Stimulated activated CD4-positive, alpha-beta T cell treated with anti-CD3 and anti-CD28 coated beads, TNF-alpha, amount 100 ng/mL, for 4 hours (primary cell): ENCODE measurements around the gene FGF3.
A peak's percentile ranks its signal among the peaks of the same experiment; 100 is the strongest.

Source experiments
- DNase-seq, 3 experiments: peaks; one replicate each; pipeline ENCODE4 v3.0.0-alpha.2; 2020; ENCODE audit warnings: low read depth in 3 of 3

Gene FGF3

GRCh38 chr11:69804769-69805508, 14.3 kb downstream of the FGF3 start:
- DNase-seq = no peak

DNA sequence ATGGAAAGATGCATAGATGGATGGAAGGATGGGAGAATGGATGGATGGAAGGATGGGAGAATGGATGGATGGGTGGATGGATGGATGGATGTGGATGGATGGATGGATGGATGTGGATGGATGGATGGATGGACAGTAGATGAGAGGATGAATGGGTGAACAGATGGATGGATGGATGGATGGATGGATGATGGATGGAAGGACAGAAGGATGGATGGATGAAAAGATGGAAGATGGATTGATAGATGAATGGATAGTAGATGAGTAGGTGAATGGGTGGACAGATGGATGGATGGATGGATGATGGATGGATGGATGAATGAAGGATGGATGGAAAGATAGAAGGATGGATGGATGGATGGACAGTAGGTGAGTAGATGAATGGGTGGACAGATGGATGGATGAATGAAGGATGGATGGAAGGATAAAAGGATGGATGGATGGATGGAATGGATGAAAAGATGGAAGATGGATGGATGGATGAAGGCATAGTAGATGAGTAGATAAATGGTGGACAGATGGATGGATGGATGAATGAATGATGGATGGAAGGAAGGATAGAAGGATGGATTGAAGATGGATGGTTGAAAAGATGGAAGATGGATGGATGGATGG, 15.5 kb downstream of the FGF3 start:
- no peak for DNase-seq

- no peak for DNase-seq
Observed at GRCh38 chr11:69803022-69803421, 16.2 kb downstream of the FGF3 start.

- DNase-seq = no peak
Observed at GRCh38 chr11:69802590-69802989, 16.6 kb downstream of the FGF3 start.

- peak in 1 of 3 experiments; percentile 5 for DNase-seq
Observed at GRCh38 chr11:69801513-69802335, 17.5 kb downstream of the FGF3 start.

DNA sequence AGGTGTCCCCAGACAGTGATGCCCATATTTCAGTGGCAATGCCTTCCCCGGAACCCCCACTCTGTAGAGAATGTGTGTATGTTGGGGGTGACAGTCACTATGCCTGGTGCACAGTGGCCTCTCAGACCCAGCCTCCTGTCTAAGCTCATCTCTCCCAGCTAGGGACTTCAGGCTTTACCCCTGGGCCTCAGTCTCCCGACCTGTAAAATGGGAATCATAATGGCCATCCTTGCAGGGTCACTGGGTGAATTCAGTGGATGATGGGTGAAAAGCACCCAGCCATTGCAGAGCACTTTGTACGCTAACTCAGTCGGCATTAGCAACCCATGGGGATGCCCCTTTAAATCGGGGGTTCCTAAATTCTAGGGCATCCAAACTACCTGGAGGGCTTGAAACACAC, 18.9 kb downstream of the FGF3 start:
- no peak for DNase-seq

DNA sequence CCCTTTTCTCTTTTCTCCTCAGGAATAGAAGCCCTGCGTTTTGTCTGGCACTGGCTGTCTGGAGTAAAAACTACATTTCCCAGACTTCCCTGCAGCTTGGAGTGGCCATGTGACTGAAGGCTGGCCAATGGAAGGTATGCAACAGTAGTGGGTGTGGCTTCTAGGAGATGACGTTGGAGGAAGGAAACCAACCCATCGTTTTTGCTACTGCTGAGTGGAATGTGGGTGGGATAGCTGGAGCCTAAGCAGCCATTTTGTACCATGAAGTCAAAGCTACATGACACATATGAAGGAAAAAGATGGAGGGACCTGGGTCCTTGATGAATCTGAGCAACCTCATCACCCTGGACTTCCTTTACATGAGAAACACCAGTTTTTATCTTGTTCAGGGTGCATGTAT, 19.6 kb downstream of the FGF3 start:
- DNase-seq = no peak

GRCh38 chr11:69799097-69799496, 20.1 kb downstream of the FGF3 start:
- no peak for DNase-seq

DNA sequence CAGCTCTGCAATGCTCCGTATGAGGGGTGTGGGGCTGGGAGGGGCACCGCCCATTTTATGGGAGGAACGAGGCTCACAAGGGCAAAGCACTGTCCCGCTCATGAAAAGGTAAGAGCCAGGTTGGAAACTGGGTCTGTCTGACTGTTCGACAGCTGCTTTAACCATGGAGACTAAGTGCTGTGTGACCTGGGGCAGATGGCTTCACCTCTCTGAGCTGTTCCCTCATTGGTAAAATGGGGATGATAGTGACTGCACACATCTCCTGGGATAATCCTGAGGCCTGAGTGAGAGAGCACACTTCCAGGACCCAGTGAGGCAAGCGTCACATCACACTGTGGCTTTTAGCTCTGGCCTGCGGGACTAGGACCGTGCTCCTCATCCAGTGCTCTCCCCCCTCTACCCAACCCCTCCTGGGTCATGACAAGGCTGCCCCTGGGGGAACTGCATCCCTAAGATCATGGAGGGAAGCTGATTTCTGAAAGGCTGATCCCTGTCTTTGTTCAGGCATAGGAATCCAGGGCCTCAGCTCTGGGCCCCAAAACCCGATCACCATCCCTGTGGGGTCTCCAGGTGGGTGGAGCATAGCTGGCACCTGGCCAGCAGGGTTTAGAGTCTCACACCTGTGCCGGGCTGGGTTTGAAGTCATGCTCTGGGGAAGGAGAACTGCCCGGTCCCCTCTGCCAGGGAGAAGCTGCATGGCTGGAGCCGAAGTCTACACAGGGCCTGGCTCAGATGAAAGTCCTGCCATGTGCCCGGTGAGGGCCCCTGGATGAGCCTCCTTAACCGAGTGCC, 21.3 kb downstream of the FGF3 start:
- DNase-seq = no peak

DNA sequence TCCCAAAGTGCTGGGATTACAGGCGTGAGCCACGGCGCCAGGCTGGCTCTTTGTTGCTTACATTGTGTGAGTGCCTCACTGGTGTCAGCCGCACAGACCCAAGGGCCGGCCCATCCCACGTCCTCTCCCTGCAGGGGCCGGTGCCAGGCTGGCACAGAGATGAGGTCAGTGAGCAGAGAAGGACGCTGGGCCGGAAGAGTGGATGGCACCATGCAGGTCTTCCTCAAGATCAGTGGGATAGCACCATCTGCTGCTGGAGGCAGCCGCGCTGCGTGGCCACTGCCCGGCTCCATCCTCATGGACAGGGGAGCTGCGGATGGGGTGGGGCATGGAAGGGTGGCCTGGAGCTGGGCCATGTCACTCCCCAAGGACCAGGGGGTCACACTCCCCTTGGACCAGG, 22.1 kb downstream of the FGF3 start:
- no peak for DNase-seq

DNA sequence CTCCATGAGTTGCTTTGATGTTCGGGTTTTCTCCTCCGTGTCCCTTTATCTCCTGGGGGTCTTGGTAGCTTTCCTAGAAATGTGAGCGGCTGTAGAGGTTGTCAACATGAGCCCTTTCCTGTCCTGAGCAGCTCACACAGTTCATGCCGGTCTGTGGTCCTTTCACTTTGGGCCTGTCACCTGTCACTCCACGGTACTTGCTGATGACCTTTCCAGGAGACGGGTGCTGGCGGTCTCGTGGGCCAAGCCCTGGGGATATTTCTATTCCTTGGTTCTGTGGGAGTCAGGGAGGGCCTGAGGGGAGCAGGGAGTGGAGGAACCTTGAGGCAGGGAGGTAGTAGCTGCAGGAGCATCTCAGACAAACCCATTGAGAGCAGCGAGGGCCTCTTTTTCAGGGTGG, 23.2 kb downstream of the FGF3 start:
- DNase-seq = no peak

DNA sequence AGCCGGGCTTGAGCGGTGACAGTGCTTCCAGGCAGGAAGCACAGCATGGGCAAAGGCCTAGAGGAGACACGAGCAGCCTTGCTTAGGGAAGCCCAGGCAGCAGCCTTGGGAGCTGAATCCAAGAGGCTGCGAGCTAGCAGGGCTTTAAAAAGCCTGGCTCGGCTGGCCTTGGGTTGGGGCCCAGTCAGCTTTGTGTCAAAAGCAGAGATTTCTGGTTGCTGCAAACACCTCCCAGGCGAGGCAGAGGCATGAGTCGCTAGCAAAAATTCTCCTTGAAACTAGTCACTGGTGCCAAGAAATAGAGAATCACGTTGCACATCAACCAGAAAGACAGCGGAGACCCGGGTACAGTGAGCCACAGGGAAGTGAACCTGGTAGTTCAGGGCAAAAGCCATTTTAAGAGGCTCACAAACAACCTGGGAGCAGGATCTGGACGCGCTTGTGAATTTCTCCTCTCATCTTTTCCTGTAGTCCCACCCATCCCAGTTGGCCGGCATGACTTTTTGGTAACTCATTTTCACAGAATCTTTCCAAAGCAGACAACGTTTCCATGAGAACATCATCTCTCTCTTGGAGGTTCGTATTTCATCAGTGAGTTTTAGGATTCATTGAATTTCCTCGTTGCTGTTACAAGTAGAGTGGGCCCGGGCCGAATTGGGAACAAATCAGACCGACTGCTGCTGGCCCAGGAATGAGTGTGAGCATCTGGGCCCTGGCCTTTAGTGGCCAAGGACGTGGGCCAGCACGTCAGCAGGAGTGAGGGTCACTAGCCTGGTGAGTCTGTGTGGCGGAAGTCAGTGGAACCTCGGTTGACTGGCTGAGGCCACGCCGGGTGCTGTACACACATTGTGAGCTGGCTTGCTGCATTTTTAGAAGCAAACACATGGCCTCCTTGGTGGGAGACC, 27.7 kb downstream of the FGF3 start:
- DNase-seq = no peak

DNA sequence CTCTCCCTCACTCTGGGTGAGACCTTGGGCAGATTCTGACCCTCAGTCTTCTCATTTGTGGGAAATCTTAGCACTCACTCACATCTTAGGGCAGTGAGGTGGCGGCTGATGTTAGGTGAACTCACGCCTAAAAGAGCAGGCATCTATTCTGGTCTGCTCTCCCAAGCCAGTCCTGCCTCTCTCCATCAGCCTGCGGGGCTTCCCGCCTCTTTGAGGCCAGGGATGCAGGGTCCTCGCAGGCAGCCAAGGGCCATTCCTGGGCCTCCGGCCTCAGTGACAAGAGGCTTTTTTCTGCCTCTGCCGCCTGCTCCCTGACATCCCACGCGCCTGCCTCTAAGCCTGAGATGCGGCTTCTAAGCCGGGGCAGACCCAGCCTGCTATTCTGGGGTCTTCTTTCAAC, 30.3 kb downstream of the FGF3 start:
- DNase-seq = no peak

GRCh38 chr11:69787906-69788305, 31.3 kb downstream of the FGF3 start:
- no peak for DNase-seq

GRCh38 chr11:69787457-69787856, 31.8 kb downstream of the FGF3 start:
- DNase-seq = no peak

DNA sequence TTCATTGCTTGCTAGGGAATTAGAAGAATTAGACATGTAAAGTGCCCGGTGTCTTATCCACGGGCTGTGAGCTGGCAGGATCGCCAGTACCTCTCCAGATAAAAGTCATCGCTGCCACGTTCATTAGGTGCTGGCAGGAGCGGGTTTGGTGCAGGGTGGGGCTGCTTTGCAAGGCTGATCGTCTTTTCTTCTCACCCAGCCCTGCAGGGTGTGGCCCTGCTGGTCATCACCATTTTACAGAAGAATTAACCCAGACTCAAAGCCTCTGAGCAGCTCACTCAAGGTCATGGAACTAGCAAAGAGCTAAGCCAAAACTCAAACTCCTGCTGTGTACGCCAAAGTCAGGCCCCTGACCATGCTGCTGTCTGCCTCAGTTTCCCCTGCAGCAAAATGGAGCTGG, 38.0 kb downstream of the FGF3 start:
- DNase-seq = no peak

GRCh38 chr11:69778373-69778772, 40.8 kb downstream of the FGF3 start:
- no peak for DNase-seq

DNA sequence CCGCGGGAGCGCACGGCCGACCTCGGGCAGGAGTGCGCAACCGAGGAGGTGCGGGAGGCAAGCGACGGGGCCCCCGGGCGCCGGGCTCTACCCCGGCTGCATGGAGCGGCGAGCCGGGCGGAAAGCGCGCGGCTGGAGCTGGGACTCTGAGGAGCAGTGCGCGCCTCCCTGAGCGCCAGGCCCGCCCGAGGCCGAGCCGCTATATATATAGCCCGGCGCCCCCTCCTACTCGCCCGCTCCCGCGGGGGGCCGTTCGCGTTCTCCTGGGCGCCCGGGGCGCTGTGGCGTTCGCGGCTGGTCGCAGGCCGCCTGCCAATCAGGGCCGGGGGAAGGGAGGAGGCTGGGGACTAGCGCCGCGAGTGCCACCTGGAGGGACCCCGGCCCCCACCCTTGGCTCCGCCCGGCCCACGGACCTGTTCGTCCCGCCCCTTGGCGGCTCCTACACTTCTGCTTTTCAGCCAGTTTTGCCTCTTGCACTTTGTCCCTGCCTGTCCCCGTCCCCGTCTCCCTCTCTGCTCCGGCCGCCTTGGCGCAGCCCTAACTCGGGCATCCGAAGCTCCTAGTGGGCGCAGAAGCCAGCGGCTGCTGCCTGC, 44.0 kb downstream of the FGF3 start, which contains the start of gene FGF4:
Gene FGF4, minus strand, starts transcription at position 179 of the 593 bp plus-strand sequence. CDS start 257 bp downstream, outside the sequence.
- no peak for DNase-seq

- DNase-seq = no peak
Observed at GRCh38 chr11:69774354-69775162, 44.7 kb downstream of the FGF3 start.
